M059J (cell line): ENCODE results near the gene CBX3. TPM values are rescaled to one million over a fixed set of nuclear protein-coding genes. Genes with fewer than 3 reads are reported as not detected.
"Not testable (repeated sequence)": the region's sequence is repeated elsewhere in the genome, so short reads cannot be mapped to it uniquely, and the experiment has no call there.

Experiments used
- DNase-seq: peaks from one replicate; pipeline ENCODE4 v3.0.0-alpha.2; 2012; ENCODE audit warnings: low read depth
- total RNA-seq: library from RNA; depleted of rRNA; stranded (reverse); fragments of >200 nt; shearing (Covaris generic); gene quantifications from 2 replicates; pipeline ENCODE4 v1.2.3, GENCODE V29; 2014; rRNA removed

CBX3 gene
- total RNA-seq: 224 and 268 TPM in 2 replicates

- DNase-seq: peak; percentile 90
Measured at GRCh38 chr7:26201247-26202018, at the start of gene CBX3. TSS of gene CBX3 (plus strand) at chr7:26201745. CDS start at chr7:26202999, 1,254 bp downstream.

GRCh38 chr7:26151953-26152781 lies 49.4 kb upstream of the CBX3 start, which contains the start of gene NFE2L3:
TSS of gene NFE2L3 (plus strand) at chr7:26152198. CDS start at chr7:26152499, 301 bp downstream.
- peak; percentile 81 for DNase-seq

- DNase-seq: not testable (repeated sequence)
Measured at GRCh38 chr7:26152782-26153240, 48.7 kb upstream of the CBX3 start.

DNA sequence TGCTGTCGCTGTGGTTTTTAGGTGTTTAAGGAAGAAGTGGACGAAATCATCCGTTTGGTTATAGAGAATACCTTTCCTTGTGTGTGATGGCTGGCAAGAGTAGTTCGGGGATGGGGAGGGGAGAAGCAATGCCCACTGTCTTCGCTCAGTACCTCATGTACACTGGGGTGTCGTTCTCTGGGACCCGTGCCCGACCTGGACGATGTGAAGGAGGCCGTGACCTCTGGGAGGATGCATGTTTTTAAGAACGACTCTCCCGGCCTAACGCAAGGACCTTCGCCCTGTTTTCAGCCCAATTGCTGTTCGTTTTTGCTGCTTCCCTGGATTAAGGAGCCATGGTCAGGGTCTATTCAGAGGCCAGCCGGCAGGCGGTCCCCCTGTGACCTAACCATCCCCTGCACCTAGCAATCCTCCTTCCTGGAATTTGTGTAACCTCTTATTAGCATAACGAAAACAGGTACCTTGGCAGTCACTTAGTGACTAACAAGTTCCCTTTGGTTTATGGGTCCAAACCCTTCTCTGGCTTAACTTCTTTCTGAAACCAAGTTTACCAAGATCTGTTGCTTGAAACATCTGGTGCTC lies 48.2 kb upstream of the CBX3 start:
- DNase-seq: peak; percentile 33

DNA sequence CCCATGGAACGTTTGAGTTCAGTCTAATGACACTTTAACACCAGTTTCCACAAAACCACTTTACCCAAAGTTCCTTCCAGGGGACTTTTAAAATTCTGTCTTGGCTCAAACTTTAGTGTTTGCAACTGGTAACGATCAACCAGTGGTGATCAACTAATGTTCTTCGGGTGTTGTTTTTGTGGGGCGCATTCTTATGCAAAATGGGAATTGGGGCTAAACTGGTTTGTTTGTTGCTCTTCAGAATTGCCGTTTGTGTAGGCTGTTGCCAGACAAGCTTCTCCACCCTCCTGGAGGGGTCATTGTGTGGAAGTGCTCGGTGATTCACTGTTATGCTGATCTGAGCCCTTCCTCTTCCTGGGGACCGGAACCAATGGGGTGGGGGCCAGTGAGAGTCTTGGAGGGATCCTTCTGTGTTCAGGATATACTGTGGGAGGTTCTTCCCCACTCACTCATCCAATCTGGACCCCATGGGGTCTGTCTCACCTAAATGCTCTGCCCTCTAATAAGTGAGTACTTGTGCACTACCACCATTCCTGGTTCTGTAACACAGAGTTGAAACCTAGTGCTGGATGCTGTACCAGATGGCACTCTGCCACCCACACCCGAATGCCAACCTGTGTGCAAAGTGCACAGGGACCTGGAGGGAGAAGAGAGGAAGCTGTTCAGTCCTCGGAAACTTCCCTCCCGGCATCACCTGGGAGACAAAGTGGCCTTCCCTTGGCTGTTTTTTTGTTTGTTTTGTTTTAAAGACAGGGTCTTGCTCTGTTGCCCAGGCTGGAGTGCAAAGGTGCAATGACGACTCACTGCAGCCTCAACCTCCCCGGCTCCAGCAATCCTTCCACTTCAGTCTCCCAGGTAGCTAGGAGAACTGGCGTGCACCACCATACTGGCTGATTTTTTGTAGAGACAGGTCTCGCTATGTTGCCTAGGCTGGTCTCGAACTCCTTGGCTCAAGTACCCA lies 47.4 kb upstream of the CBX3 start:
- peak; percentile 67 for DNase-seq

- DNase-seq: peak; percentile 90
Measured at GRCh38 chr7:26155531-26156375, 45.8 kb upstream of the CBX3 start.

- peak; percentile 95 for DNase-seq
Measured at GRCh38 chr7:26156451-26157420, 44.8 kb upstream of the CBX3 start.

- DNase-seq: no peak
Measured at GRCh38 chr7:26157520-26158105, 43.9 kb upstream of the CBX3 start.

DNA sequence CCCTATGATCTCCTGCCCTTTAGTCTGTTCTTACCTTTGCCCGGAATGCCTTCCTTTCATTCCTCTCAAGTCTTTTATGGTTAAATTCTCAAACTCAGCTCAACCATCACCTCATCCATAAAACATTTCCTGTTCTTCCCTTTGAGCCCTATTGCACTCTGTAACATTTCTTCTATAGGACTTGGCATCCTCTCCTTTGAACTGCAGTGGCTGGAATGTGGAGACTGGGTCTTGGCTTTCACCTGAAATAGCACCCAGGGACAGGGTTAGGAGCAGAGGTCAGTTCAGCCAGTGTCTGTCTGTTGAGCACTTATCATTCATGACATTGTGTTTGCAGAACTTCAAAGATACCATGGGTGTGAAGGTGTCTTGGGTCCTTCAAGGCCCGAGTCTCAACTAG lies 42.3 kb upstream of the CBX3 start:
- peak; percentile 59 for DNase-seq

- no peak for DNase-seq
Measured at GRCh38 chr7:26160896-26161295, 40.6 kb upstream of the CBX3 start.

DNA sequence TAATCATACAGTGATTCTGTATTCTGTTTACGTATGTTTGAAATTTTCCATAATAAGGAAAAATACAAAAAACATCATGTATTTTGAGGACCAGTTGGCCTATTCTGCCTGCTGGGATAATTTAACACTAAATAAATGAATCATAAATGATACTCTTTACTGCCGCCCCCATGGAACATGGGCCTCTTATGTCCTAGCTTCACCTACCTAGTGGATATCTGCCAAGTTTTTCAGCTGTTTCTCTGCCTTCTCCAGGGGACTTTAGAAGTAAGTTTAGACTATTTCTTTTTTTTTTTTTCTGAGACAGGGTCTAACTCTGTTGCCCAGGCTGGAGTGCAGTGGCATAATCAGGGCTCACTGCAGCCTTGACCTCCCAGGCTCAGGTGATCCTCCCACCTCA lies 39.1 kb upstream of the CBX3 start:
- DNase-seq: no peak

DNA sequence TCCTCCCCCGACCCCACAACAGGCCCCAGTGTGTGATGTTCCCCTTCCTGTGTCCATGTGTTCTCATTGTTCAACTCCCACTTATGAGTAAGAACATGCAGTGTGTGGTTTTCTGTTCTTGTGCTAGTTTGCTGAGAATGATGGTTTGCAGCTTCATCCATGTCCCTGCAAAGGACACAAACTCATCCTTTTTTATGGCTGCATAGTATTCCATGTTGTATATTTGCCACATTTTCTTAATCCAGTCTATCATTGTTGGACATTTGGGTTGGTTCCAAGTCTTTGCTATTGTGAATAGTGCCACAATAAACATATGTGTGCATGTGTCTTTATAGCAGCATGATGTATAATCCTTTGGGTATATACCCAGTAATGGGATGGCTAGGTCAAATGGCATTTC lies 37.7 kb upstream of the CBX3 start:
- not testable (repeated sequence) for DNase-seq

GRCh38 chr7:26165950-26166683 lies 35.4 kb upstream of the CBX3 start:
- DNase-seq: no peak

DNA sequence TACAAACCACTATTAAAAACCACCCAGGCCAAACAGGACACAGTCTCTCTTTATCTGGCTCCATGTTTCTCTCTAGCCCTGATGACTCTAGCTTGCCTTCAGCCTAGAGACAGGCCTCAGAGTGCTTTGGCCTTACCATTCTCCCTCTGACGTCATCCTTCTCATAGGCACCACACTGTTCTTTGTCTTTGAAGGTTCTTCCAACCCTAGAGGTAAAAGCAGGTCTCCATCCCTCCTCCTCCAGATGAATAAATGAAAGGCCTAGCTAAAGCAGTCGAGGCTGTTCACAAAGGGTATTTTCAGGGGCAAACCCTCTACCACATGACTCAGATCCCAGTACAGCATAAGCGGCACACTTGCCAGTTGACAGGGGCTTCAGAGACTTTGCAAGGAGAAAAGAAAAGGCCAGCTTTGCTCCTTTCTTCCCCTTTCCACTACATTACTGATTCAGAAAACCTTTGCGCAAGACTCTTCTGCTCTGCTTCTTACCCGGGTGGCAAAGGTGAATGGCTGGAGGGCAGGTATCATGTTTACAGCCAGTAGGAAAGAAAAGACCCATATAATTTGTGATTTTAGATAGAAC lies 34.8 kb upstream of the CBX3 start:
- DNase-seq: no peak

- no peak for DNase-seq
Measured at GRCh38 chr7:26167303-26167934, 34.1 kb upstream of the CBX3 start.

DNA sequence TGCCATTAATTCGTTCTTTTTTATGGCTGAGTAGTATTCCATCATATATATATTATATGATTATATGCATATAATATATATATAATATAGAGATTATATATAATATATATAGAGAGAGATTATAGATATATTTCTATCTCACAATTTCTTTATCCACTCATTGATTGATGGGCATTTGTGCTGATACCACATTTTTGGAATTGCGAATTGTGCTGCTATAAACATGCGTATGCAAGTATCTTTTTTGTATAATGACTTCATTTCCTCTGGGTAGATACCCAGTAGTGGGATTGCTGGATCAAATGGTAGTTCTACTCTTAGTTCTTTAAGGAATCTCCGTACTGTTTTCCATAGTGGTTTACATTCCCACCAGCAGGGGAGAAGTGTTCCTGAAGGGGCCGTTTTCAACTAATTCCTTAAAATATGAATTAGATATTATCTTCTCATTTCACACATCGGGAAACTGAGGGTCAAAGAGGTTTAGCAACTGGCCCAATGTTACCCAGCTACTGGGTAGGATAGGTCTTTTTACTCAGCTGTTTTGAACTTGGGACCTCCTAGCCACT lies 33.0 kb upstream of the CBX3 start:
- no peak for DNase-seq

GRCh38 chr7:26169271-26169670 lies 32.3 kb upstream of the CBX3 start:
- no peak for DNase-seq
